Immature natural killer cell (primary cell): ENCODE measurements around the gene ENPP6. TPM values are rescaled to one million over a fixed set of nuclear protein-coding genes. Genes with fewer than 3 reads are reported as not detected.

Experiments
- DNase-seq, 3 donors: peaks; one replicate each; pipeline ENCODE4 v3.0.0; 2022; ENCODE audit warnings: mixed read lengths in 1 of 3
- H3K27ac Mint-ChIP-seq, 6 donors: one replicate each; pipeline ENCODE4 v1.8.0; 2020; ENCODE audit warnings: mixed read lengths in 6 of 6, mild to moderate bottlenecking in 5 of 6, inconsistent platforms in 4 of 6, moderate library complexity in 3 of 6
- H3K27me3 Mint-ChIP-seq, 3 donors: one replicate each; pipeline ENCODE4 v1.8.0; 2020 to 2021; ENCODE audit warnings: low read depth in 3 of 3, mild to moderate bottlenecking in 3 of 3, mixed read lengths in 3 of 3, moderate library complexity in 3 of 3, inconsistent platforms in 1 of 3
- H3K36me3 Mint-ChIP-seq, 3 donors: one replicate each; pipeline ENCODE4 v1.8.0; 2020; ENCODE audit warnings: mixed read lengths in 3 of 3, inconsistent platforms in 2 of 3, mild to moderate bottlenecking in 2 of 3
- H3K4me1 Mint-ChIP-seq, 2 donors: one replicate each; pipeline ENCODE4 v1.8.0; 2020; ENCODE audit warnings: inconsistent platforms in 2 of 2, mild to moderate bottlenecking in 2 of 2, mixed read lengths in 2 of 2, moderate library complexity in 1 of 2
- H3K4me3 Mint-ChIP-seq, 5 donors: one replicate each; pipeline ENCODE4 v1.8.0; 2020; ENCODE audit warnings: mild to moderate bottlenecking in 5 of 5, mixed read lengths in 5 of 5, inconsistent platforms in 3 of 5, moderate library complexity in 3 of 5
- H3K9me3 Mint-ChIP-seq, 6 donors: one replicate each; pipeline ENCODE4 v1.8.0; 2020; ENCODE audit warnings: mild to moderate bottlenecking in 6 of 6, mixed read lengths in 6 of 6, inconsistent platforms in 4 of 6, moderate library complexity in 3 of 6
- polyA plus RNA-seq, 3 donors: library from polyadenylated mRNA; unstranded; fragments of 300-500 nt; fragmentation: Illumina TruSeq; gene quantifications; one replicate each; pipeline ENCODE4 v1.2.3, GENCODE V29; 2021

Gene ENPP6
- under 1 TPM in 2 of 3 donors, not detected in 1; 0.13 to 0.20 TPM for polyA plus RNA-seq

GRCh38 chr4:184217634-184218033, at the start of gene ENPP6:
Gene ENPP6, minus strand, starts transcription at chr4:184217873. Its CDS starts 54 bp downstream, at chr4:184217819.
- H3K27me3 Mint-ChIP-seq: peaks cover 4 to 13% (median 10%) of the 10 kb centered on the region in 3 donors
- no peak within 1 kb of the TSS for H3K4me3 Mint-ChIP-seq
- no peak for DNase-seq
- no peak within 1 kb of the TSS for H3K27ac Mint-ChIP-seq
- H3K36me3 Mint-ChIP-seq: peaks cover 0 to 3% (median 0%) of the 10 kb centered on the region in 3 donors
- H3K9me3 Mint-ChIP-seq: peaks cover 0 to 3% (median 0%) of the 10 kb centered on the region in 6 donors
- H3K4me1 Mint-ChIP-seq: no peaks in the 10 kb centered on the region

- no peak for DNase-seq
- Mint-ChIP-seq H3K27me3 (peaks cover 0 to 6% (median 5%) of the 10 kb centered on the region in 3 donors), H3K4me1 (peaks cover 28 to 30% of the 10 kb centered on the region in 2 donors), H3K27ac (peak overlapping the region; percentile 93 to 99 (median 98)), H3K9me3 (peaks cover 0 to 3% (median 0%) of the 10 kb centered on the region in 6 donors), H3K36me3 (no peaks in the 10 kb centered on the region), H3K4me3 (peak overlapping the region; percentile 85 to 98 (median 89))
These were observed 49.5 kb upstream of the ENPP6 start for GRCh38 chr4:184267206-184267608.

GRCh38 chr4:184265546-184266351, 48.1 kb upstream of the ENPP6 start:
- Mint-ChIP-seq H3K4me3 (peak overlapping the region in 2 of 5 donors; percentile 30 to 64), H3K27ac (peak overlapping the region in 5 of 6 donors; percentile 46 to 98 (median 67)), H3K9me3 (peaks cover 0 to 3% (median 0%) of the 10 kb centered on the region in 6 donors), H3K4me1 (peaks cover 28 to 30% of the 10 kb centered on the region in 2 donors), H3K36me3 (no peaks in the 10 kb centered on the region), H3K27me3 (peaks cover 0 to 6% (median 5%) of the 10 kb centered on the region in 3 donors)
- no peak for DNase-seq

GRCh38 chr4:184263910-184264732, 46.4 kb upstream of the ENPP6 start:
- Mint-ChIP-seq H3K27me3 (peaks cover 0 to 2% (median 2%) of the 10 kb centered on the region in 3 donors), H3K4me1 (peaks cover 23 to 30% of the 10 kb centered on the region in 2 donors), H3K4me3 (peak overlapping the region in 2 of 5 donors; percentile 8 to 30), H3K27ac (peak overlapping the region in 5 of 6 donors; percentile 42 to 87 (median 49)), H3K36me3 (no peaks in the 10 kb centered on the region), H3K9me3 (peaks cover 0 to 3% (median 0%) of the 10 kb centered on the region in 6 donors)
- DNase-seq: peak; percentile 83 to 87 (median 85)

- H3K27me3 Mint-ChIP-seq: peaks cover 0 to 2% (median 2%) of the 10 kb centered on the region in 3 donors
- H3K27ac Mint-ChIP-seq: no peak overlapping the region
- DNase-seq: no peak
- peaks cover 20 to 24% of the 10 kb centered on the region in 2 donors for H3K4me1 Mint-ChIP-seq
- H3K4me3 Mint-ChIP-seq: no peak overlapping the region
- H3K36me3 Mint-ChIP-seq: no peaks in the 10 kb centered on the region
- peaks cover 0 to 3% (median 0%) of the 10 kb centered on the region in 6 donors for H3K9me3 Mint-ChIP-seq
These were observed 45.8 kb upstream of the ENPP6 start for GRCh38 chr4:184263461-184263860.

- H3K27ac Mint-ChIP-seq: no peak overlapping the region
- H3K27me3 Mint-ChIP-seq: peaks cover 0 to 2% (median under 1%) of the 10 kb centered on the region in 3 donors
- peaks cover 0 to 3% (median 0%) of the 10 kb centered on the region in 6 donors for H3K9me3 Mint-ChIP-seq
- no peaks in the 10 kb centered on the region for H3K36me3 Mint-ChIP-seq
- no peak for DNase-seq
- peaks cover 14 to 18% of the 10 kb centered on the region in 2 donors for H3K4me1 Mint-ChIP-seq
- no peak overlapping the region for H3K4me3 Mint-ChIP-seq
These were observed 45.2 kb upstream of the ENPP6 start for GRCh38 chr4:184262901-184263300.

GRCh38 chr4:184261246-184261645, 43.6 kb upstream of the ENPP6 start:
- Mint-ChIP-seq H3K27me3 (peaks cover 0 to 2% (median 0%) of the 10 kb centered on the region in 3 donors), H3K4me1 (peaks cover 3 to 7% of the 10 kb centered on the region in 2 donors), H3K27ac (no peak overlapping the region), H3K36me3 (no peaks in the 10 kb centered on the region), H3K9me3 (no peaks in the 10 kb centered on the region), H3K4me3 (no peak overlapping the region)
- DNase-seq: no peak

GRCh38 chr4:184259866-184260265, 42.2 kb upstream of the ENPP6 start:
- no peak overlapping the region for H3K4me3 Mint-ChIP-seq
- no peak overlapping the region for H3K27ac Mint-ChIP-seq
- DNase-seq: no peak
- no peaks in the 10 kb centered on the region for H3K9me3 Mint-ChIP-seq
- peaks cover 3 to 7% of the 10 kb centered on the region in 2 donors for H3K4me1 Mint-ChIP-seq
- no peaks in the 10 kb centered on the region for H3K36me3 Mint-ChIP-seq
- H3K27me3 Mint-ChIP-seq: peaks cover 0 to 2% (median 0%) of the 10 kb centered on the region in 3 donors

GRCh38 chr4:184259081-184259480, 41.4 kb upstream of the ENPP6 start:
- H3K27me3 Mint-ChIP-seq: peaks cover 0 to 2% (median 1%) of the 10 kb centered on the region in 3 donors
- no peaks in the 10 kb centered on the region for H3K36me3 Mint-ChIP-seq
- peaks cover 2 to 3% of the 10 kb centered on the region in 2 donors for H3K4me1 Mint-ChIP-seq
- H3K4me3 Mint-ChIP-seq: no peak overlapping the region
- peaks cover 0 to under 1% (median 0%) of the 10 kb centered on the region in 6 donors for H3K9me3 Mint-ChIP-seq
- DNase-seq: no peak
- H3K27ac Mint-ChIP-seq: no peak overlapping the region

- H3K27ac Mint-ChIP-seq: no peak overlapping the region
- H3K27me3 Mint-ChIP-seq: peaks cover 0 to 2% (median 0%) of the 10 kb centered on the region in 3 donors
- H3K4me3 Mint-ChIP-seq: no peak overlapping the region
- no peaks in the 10 kb centered on the region for H3K4me1 Mint-ChIP-seq
- H3K36me3 Mint-ChIP-seq: peaks cover 0 to 3% (median 0%) of the 10 kb centered on the region in 3 donors
- peaks cover 0 to 3% (median 0%) of the 10 kb centered on the region in 6 donors for H3K9me3 Mint-ChIP-seq
- DNase-seq: no peak
These were observed 38.4 kb upstream of the ENPP6 start for GRCh38 chr4:184255871-184256642.

GRCh38 chr4:184255361-184255760, 37.7 kb upstream of the ENPP6 start:
- Mint-ChIP-seq H3K4me3 (no peak overlapping the region), H3K27me3 (peaks cover 0 to 2% (median 0%) of the 10 kb centered on the region in 3 donors), H3K4me1 (no peaks in the 10 kb centered on the region), H3K27ac (no peak overlapping the region), H3K36me3 (peaks cover 0 to 3% (median 0%) of the 10 kb centered on the region in 3 donors), H3K9me3 (peaks cover 0 to 3% (median 0%) of the 10 kb centered on the region in 6 donors)
- DNase-seq: no peak

GRCh38 chr4:184253072-184253420, 35.4 kb upstream of the ENPP6 start:
- H3K27ac Mint-ChIP-seq: no peak overlapping the region
- H3K4me3 Mint-ChIP-seq: no peak overlapping the region
- H3K4me1 Mint-ChIP-seq: no peaks in the 10 kb centered on the region
- H3K27me3 Mint-ChIP-seq: peaks cover 0 to 5% (median 0%) of the 10 kb centered on the region in 3 donors
- H3K36me3 Mint-ChIP-seq: peaks cover 0 to 3% (median 0%) of the 10 kb centered on the region in 3 donors
- no peak for DNase-seq
- peaks cover 0 to 3% (median 0%) of the 10 kb centered on the region in 6 donors for H3K9me3 Mint-ChIP-seq
